Brain pericyte (primary cell): Measurements from ENCODE around the gene LRRN2.

ENCODE experiments used
- DNase-seq: peaks from one replicate; pipeline ENCODE4 v3.0.0-alpha.2; 2012; ENCODE audit warnings: low read depth, low spot score

Gene LRRN2

GRCh38 chr1:204663644-204664383, 21.7 kb downstream of the LRRN2 start:
- DNase-seq: no peak

GRCh38 chr1:204662530-204662929, 23.0 kb downstream of the LRRN2 start:
- DNase-seq: no peak

- DNase-seq: no peak
These were observed 25.0 kb downstream of the LRRN2 start for GRCh38 chr1:204660509-204660908.

GRCh38 chr1:204659056-204659455, 26.5 kb downstream of the LRRN2 start:
- no peak for DNase-seq

GRCh38 chr1:204658295-204658694, 27.2 kb downstream of the LRRN2 start:
- no peak for DNase-seq

GRCh38 chr1:204653590-204654340, 31.8 kb downstream of the LRRN2 start:
- DNase-seq: no peak

GRCh38 chr1:204652497-204652896, 33.0 kb downstream of the LRRN2 start:
- DNase-seq: no peak

- no peak for DNase-seq
These were observed 33.6 kb downstream of the LRRN2 start for GRCh38 chr1:204651843-204652421.

GRCh38 chr1:204650911-204651570, 34.5 kb downstream of the LRRN2 start:
- DNase-seq: no peak

- DNase-seq: no peak
These were observed 35.6 kb downstream of the LRRN2 start for GRCh38 chr1:204649721-204650521.

GRCh38 chr1:204648576-204648975, 37.0 kb downstream of the LRRN2 start:
- DNase-seq: no peak

GRCh38 chr1:204647805-204648153, 37.8 kb downstream of the LRRN2 start:
- DNase-seq: no peak

GRCh38 chr1:204647114-204647804, 38.3 kb downstream of the LRRN2 start:
- DNase-seq: no peak

GRCh38 chr1:204645666-204646065, 39.9 kb downstream of the LRRN2 start:
- DNase-seq: no peak

- DNase-seq: no peak
These were observed 40.3 kb downstream of the LRRN2 start for GRCh38 chr1:204645251-204645650.

- no peak for DNase-seq
These were observed 42.0 kb downstream of the LRRN2 start for GRCh38 chr1:204643503-204643902.

GRCh38 chr1:204641936-204642335, 43.6 kb downstream of the LRRN2 start:
- DNase-seq: no peak

GRCh38 chr1:204641455-204641854, 44.1 kb downstream of the LRRN2 start:
- DNase-seq: no peak

- no peak for DNase-seq
These were observed 45.0 kb downstream of the LRRN2 start for GRCh38 chr1:204640578-204640977.

GRCh38 chr1:204634260-204634910, 51.2 kb downstream of the LRRN2 start:
- DNase-seq: no peak
